Measurements from ENCODE around the gene ZNF593.

Gene ZNF593

DNA sequence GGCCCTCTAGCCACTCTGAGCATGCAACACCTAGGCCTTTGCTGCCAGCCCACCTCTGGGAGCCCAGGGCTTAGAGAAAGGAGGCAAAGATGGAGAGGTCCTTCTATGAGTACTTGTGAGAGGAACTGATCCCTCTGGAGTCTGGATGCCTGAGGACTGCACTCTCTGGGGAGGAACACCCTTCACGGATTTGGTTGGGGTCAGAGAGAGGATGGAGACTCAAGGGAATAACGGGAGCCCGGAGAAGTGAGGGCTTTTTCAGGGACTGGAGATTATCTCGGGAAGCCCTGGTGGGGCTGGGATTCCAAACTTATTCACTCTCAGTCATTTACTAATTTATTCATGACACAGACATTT lies 532 bp upstream of the ZNF593 start:
- ATAC-seq = no peak
- TF ChIP-seq PPARA (CRISPR knock-in tag; IDR thresholded peaks at IDR 0.05; ENCODE audit: borderline replicate concordance) = no peak
- no peak for TF ChIP-seq ZFP30 (CRISPR knock-in tag; IDR thresholded peaks at IDR 0.05)
- no peak for TF ChIP-seq ESRRG (CRISPR knock-in tag; IDR thresholded peaks at IDR 0.05)
- no peak for TF ChIP-seq ZFP3 (CRISPR knock-in tag; IDR thresholded peaks at IDR 0.05)
- TF ChIP-seq, protein P1, sequence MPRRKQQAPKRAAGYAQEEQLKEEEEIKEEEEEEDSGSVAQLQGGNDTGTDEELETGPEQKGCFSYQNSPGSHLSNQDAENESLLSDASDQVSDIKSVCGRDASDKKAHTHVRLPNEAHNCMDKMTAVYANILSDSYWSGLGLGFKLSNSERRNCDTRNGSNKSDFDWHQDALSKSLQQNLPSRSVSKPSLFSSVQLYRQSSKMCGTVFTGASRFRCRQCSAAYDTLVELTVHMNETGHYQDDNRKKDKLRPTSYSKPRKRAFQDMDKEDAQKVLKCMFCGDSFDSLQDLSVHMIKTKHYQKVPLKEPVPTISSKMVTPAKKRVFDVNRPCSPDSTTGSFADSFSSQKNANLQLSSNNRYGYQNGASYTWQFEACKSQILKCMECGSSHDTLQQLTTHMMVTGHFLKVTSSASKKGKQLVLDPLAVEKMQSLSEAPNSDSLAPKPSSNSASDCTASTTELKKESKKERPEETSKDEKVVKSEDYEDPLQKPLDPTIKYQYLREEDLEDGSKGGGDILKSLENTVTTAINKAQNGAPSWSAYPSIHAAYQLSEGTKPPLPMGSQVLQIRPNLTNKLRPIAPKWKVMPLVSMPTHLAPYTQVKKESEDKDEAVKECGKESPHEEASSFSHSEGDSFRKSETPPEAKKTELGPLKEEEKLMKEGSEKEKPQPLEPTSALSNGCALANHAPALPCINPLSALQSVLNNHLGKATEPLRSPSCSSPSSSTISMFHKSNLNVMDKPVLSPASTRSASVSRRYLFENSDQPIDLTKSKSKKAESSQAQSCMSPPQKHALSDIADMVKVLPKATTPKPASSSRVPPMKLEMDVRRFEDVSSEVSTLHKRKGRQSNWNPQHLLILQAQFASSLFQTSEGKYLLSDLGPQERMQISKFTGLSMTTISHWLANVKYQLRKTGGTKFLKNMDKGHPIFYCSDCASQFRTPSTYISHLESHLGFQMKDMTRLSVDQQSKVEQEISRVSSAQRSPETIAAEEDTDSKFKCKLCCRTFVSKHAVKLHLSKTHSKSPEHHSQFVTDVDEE (CRISPR knock-in tag; IDR thresholded peaks at IDR 0.05) = no peak
- TF ChIP-seq ISL1 (CRISPR knock-in tag; IDR thresholded peaks at IDR 0.05) = no peak
- no peak for TF ChIP-seq SNAI2 (CRISPR knock-in tag; IDR thresholded peaks at IDR 0.05)
- no peak for TF ChIP-seq ZC3H10 (CRISPR knock-in tag; IDR thresholded peaks at IDR 0.05)
- no peak for TF ChIP-seq GLIS3 (CRISPR knock-in tag; IDR thresholded peaks at IDR 0.05)
- TF ChIP-seq, protein P2, sequence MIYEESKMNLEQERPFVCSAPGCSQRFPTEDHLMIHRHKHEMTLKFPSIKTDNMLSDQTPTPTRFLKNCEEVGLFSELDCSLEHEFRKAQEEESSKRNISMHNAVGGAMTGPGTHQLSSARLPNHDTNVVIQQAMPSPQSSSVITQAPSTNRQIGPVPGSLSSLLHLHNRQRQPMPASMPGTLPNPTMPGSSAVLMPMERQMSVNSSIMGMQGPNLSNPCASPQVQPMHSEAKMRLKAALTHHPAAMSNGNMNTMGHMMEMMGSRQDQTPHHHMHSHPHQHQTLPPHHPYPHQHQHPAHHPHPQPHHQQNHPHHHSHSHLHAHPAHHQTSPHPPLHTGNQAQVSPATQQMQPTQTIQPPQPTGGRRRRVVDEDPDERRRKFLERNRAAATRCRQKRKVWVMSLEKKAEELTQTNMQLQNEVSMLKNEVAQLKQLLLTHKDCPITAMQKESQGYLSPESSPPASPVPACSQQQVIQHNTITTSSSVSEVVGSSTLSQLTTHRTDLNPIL (CRISPR knock-in tag; IDR thresholded peaks at IDR 0.05; ENCODE audit: low read depth) = no peak
- no peak for TF ChIP-seq CSDC2 (CRISPR knock-in tag; IDR thresholded peaks at IDR 0.05)
- no peak for TF ChIP-seq ZNF565 (CRISPR knock-in tag; conservative IDR thresholded peaks at IDR 0.05; ENCODE audit: low read depth)
- TF ChIP-seq, protein P3, sequence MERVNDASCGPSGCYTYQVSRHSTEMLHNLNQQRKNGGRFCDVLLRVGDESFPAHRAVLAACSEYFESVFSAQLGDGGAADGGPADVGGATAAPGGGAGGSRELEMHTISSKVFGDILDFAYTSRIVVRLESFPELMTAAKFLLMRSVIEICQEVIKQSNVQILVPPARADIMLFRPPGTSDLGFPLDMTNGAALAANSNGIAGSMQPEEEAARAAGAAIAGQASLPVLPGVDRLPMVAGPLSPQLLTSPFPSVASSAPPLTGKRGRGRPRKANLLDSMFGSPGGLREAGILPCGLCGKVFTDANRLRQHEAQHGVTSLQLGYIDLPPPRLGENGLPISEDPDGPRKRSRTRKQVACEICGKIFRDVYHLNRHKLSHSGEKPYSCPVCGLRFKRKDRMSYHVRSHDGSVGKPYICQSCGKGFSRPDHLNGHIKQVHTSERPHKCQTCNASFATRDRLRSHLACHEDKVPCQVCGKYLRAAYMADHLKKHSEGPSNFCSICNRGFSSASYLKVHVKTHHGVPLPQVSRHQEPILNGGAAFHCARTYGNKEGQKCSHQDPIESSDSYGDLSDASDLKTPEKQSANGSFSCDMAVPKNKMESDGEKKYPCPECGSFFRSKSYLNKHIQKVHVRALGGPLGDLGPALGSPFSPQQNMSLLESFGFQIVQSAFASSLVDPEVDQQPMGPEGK (CRISPR knock-in tag; IDR thresholded peaks at IDR 0.05; ENCODE audit: borderline replicate concordance) = no peak
- TF ChIP-seq TCF4 (CRISPR knock-in tag; IDR thresholded peaks at IDR 0.05; ENCODE audit: borderline replicate concordance) = no peak

DNA sequence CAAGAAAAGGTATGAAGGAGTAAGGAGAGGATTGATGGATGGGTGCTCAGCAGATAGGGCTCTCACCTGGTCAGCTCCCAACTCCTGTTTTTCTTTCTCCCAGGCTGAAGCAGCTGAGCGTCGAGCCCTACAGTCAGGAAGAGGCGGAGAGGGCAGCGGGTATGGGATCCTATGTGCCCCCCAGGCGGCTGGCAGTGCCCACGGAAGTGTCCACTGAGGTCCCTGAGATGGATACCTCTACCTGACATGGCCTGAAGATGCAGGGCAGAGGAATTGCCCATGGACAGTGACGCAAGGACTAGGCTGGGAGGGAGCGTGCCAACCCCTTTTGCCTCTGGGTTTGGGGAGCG lies 739 bp downstream of the ZNF593 start:
- no peak for ATAC-seq

DNA sequence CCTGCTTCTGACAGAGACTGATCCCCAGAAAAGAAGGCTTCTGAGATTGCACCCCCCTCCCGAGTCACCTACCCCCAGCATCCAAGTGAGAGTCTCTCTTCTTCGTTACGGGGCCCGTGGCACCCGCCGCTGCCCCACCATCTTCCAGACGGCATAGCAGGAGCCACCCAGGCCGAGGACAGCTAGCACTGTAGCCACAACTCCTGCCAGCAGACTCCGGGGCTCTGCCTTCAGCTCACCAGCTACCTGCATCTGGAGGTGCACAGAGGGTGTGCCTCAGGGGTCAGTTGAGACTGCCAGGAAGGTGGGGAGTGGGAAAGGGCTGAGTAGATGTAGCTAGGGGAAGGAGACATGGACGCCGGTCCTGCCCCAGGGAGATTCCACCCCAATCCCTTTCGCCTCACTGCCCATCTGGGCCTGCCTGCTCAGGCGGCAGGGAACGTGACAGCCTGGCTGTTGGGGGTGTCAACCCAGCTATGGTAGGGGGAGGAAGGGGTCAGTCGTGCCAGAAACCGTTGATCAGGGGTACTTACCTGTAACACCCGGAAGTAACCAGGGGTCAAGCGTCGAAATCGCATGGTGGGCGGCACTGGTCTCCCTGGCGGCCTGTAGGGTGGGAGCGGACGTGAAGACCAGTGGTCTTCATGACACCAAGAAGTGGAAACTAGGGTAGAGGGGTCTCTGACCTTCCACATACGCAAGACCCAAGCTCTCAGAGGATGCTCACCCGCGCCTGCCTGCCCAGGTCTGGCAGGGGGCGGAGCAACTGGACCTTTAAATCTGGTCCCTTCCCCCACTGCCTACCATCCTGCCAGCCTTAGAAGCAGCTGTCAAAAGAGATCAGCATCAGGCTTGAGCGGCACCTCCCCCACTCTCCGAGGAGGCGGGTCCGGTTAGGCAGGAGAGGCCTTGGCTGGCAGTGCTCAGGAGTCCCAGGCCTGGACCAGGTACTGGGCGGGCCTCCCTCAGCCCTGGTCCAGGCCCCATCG lies 1.7 kb downstream of the ZNF593 start, which contains the start of gene ZNF593OS:
Gene ZNF593OS (minus strand): TSS at position 749 of the 989 bp plus-strand sequence. CDS start 171 bp downstream, at position 578.
- TF ChIP-seq TOX (CRISPR knock-in tag; IDR thresholded peaks at IDR 0.05; ENCODE audit: borderline replicate concordance) (no peak), PPARA (CRISPR knock-in tag; IDR thresholded peaks at IDR 0.05; ENCODE audit: borderline replicate concordance) (no peak), OSR1 (CRISPR knock-in tag; IDR thresholded peaks at IDR 0.05) (no peak)
- ATAC-seq = no peak

More for the DNA sequence above, 739 bp downstream of the ZNF593 start:
- no peak for TF ChIP-seq ESRRG (CRISPR knock-in tag; IDR thresholded peaks at IDR 0.05)
- TF ChIP-seq RARB (CRISPR knock-in tag; IDR thresholded peaks at IDR 0.05) = no peak
- no peak for TF ChIP-seq TOX (CRISPR knock-in tag; IDR thresholded peaks at IDR 0.05; ENCODE audit: borderline replicate concordance)
- no peak for TF ChIP-seq GLIS3 (CRISPR knock-in tag; IDR thresholded peaks at IDR 0.05)
- no peak for TF ChIP-seq ZC3H10 (CRISPR knock-in tag; IDR thresholded peaks at IDR 0.05)
- TF ChIP-seq BACH2 (CRISPR knock-in tag; IDR thresholded peaks at IDR 0.05; ENCODE audit: borderline replicate concordance) = no peak
- TF ChIP-seq ZFP30 (CRISPR knock-in tag; IDR thresholded peaks at IDR 0.05) = no peak
- TF ChIP-seq, protein P4, sequence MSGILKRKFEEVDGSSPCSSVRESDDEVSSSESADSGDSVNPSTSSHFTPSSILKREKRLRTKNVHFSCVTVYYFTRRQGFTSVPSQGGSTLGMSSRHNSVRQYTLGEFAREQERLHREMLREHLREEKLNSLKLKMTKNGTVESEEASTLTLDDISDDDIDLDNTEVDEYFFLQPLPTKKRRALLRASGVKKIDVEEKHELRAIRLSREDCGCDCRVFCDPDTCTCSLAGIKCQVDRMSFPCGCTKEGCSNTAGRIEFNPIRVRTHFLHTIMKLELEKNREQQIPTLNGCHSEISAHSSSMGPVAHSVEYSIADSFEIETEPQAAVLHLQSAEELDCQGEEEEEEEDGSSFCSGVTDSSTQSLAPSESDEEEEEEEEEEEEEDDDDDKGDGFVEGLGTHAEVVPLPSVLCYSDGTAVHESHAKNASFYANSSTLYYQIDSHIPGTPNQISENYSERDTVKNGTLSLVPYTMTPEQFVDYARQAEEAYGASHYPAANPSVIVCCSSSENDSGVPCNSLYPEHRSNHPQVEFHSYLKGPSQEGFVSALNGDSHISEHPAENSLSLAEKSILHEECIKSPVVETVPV (CRISPR knock-in tag; IDR thresholded peaks at IDR 0.05) = no peak
- no peak for TF ChIP-seq ZNF70 (CRISPR knock-in tag; IDR thresholded peaks at IDR 0.05)
- TF ChIP-seq ZFP3 (CRISPR knock-in tag; IDR thresholded peaks at IDR 0.05) = no peak
- TF ChIP-seq PPARA (CRISPR knock-in tag; IDR thresholded peaks at IDR 0.05; ENCODE audit: borderline replicate concordance) = no peak
- no peak for TF ChIP-seq TCF4 (CRISPR knock-in tag; IDR thresholded peaks at IDR 0.05; ENCODE audit: borderline replicate concordance)
- TF ChIP-seq CSDC2 (CRISPR knock-in tag; IDR thresholded peaks at IDR 0.05) = no peak
